Stimulated activated CD4-positive, alpha-beta T cell treated with anti-CD3 and anti-CD28 coated beads, Interleukin-2, amount 100 ng/mL, for 48 hours (primary cell): Measurements from ENCODE around the gene UBE2Q1.

Source experiments
- DNase-seq, 2 donors: peaks; one replicate each; pipeline ENCODE4 v3.0.0-alpha.2; 2020

Gene UBE2Q1

GRCh38 chr1:154501423-154502065, 56.9 kb downstream of the UBE2Q1 start:
- DNase-seq: no peak

- no peak for DNase-seq
These were observed 57.9 kb downstream of the UBE2Q1 start for GRCh38 chr1:154500533-154500932.

GRCh38 chr1:154499446-154499845, 59.0 kb downstream of the UBE2Q1 start:
- no peak for DNase-seq
